Esophagus squamous epithelium (tissue), 5 donors: Measurements from ENCODE around the gene GIPC2. TPM values are rescaled to one million over a fixed set of nuclear protein-coding genes. Genes with fewer than 3 reads are reported as not detected.
A peak's percentile ranks its signal among the peaks of the same experiment; 100 is the strongest.

Experiments
- DNase-seq: peaks from one replicate; lab custom pipeline; 2025; lab: John Stamatoyannopoulos, UW
- H3K27ac ChIP-seq, 4 donors: fragments of 200-600 bp; sonication (generic); one replicate each; pipeline ENCODE4 v1.5.1; 2016 to 2019; ENCODE audit warnings: mild to moderate bottlenecking in 1 of 4
- H3K27me3 ChIP-seq, 4 donors: fragments of 200-600 bp; sonication (generic); 1 replicate in 3 of 4; 2 replicates in 1 of 4; pipeline versions ENCODE4 v1.5.1 to v1.6.0; 2017 to 2021; ENCODE audit warnings: antibody characterized with exemption in 1 of 4
- H3K36me3 ChIP-seq, 3 donors: fragments of 200-600 bp; sonication (generic); one replicate each; pipeline ENCODE4 v1.5.1; 2016 to 2019
- H3K4me1 ChIP-seq, 3 donors: fragments of 200-600 bp; sonication (generic); one replicate each; pipeline ENCODE4 v1.5.1; 2017 to 2019
- H3K4me3 ChIP-seq, 4 donors: fragments of 200-600 bp; sonication (generic); 1 replicate in 3 of 4; 2 replicates in 1 of 4; pipeline ENCODE4 v1.5.1; 2016 to 2019; ENCODE audit warnings: mild to moderate bottlenecking in 2 of 4, moderate library complexity in 1 of 4
- H3K9me3 ChIP-seq, 3 donors: fragments of 200-600 bp; sonication (generic); one replicate each; pipeline ENCODE4 v1.5.1; 2016 to 2019
- POLR2A ChIP-seq, 4 donors: fragments of 450-650 bp; IDR thresholded peaks; one replicate each; pipeline ENCODE4 v1.6.1; 2017; ENCODE audit warnings: antibody characterized with exemption in 4 of 4, mild to moderate bottlenecking in 4 of 4, moderate library complexity in 3 of 4
- WGBS, 2 donors: methylation state at CpG; one replicate each; pipeline ENCODE4 v1.1.5; 2018; 5-methylcytosine and 5-hydroxymethylcytosine counted together
- intact Hi-C: fragments of 100-400 bp; cut with DNase I; formaldehyde crosslinking; loops from one replicate; pipeline ENCODE4 v1.15.0; 2022
- total RNA-seq, 4 donors: library from RNA; depleted of rRNA; stranded (reverse); fragments of >200 nt; gene quantifications; one replicate each; pipeline ENCODE4 v1.1.0, GENCODE V29; 2016
- TF ChIP-seq, protein P1 (sequence below), 6 experiments: fragments of 450-650 bp in 4 of 6; fragments of 200-600 bp in 2 of 6; sonication (generic) in 2 of 6; IDR thresholded peaks; one replicate each; pipeline ENCODE4 v1.5.1; 2016 to 2019; ENCODE audit warnings: antibody characterized with exemption in 6 of 6, mild to moderate bottlenecking in 4 of 6, moderate library complexity in 4 of 6
- donor health status: DM: yes; HTN: yes; CAD: no.

The GIPC2 gene
- total RNA-seq, 4 donors from 2014 or later, result 2.8 to 4.2 (median 3.7) TPM

- H3K36me3 ChIP-seq, result no peaks in the 10 kb centered on the region
- H3K27ac ChIP-seq, result no peak overlapping the region
- peaks cover 0 to 11% (median 0%) of the 10 kb centered on the region in 4 donors for H3K27me3 ChIP-seq
- intact Hi-C loops, result no loop called here
- TF ChIP-seq, protein P1, sequence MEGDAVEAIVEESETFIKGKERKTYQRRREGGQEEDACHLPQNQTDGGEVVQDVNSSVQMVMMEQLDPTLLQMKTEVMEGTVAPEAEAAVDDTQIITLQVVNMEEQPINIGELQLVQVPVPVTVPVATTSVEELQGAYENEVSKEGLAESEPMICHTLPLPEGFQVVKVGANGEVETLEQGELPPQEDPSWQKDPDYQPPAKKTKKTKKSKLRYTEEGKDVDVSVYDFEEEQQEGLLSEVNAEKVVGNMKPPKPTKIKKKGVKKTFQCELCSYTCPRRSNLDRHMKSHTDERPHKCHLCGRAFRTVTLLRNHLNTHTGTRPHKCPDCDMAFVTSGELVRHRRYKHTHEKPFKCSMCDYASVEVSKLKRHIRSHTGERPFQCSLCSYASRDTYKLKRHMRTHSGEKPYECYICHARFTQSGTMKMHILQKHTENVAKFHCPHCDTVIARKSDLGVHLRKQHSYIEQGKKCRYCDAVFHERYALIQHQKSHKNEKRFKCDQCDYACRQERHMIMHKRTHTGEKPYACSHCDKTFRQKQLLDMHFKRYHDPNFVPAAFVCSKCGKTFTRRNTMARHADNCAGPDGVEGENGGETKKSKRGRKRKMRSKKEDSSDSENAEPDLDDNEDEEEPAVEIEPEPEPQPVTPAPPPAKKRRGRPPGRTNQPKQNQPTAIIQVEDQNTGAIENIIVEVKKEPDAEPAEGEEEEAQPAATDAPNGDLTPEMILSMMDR (IDR thresholded peaks at IDR 0.05), result no peak
- TF ChIP-seq POLR2A (IDR thresholded peaks at IDR 0.05), result no peak
- no peak overlapping the region for H3K4me3 ChIP-seq
- no peak for DNase-seq
- peaks cover 0 to 4% (median 2%) of the 10 kb centered on the region in 3 donors for H3K4me1 ChIP-seq
- no peaks in the 10 kb centered on the region for H3K9me3 ChIP-seq
Measured at GRCh38 chr1:78156805-78157521, 111.2 kb downstream of the GIPC2 start.

DNA sequence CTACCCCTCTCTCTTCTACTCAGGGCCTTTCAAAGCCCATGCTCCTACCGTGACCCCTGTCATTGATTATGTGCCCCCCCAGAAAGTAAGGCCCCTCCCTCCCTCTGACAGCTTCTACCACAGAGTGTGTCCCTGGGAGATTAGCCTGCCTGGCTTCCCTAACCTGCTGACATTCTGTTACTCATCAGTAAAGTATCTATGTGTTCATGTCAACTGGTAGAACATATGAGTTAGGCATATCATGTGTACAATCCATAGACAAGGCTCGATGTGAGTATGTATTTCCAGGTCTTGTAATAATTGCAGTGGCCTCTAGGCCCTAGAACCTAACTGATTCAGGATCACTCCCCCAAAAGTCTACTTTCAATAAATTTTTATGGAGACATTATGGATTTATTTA, 120.0 kb downstream of the GIPC2 start:
- intact Hi-C loops, result no loop called here
- H3K36me3 ChIP-seq, result no peaks in the 10 kb centered on the region
- H3K9me3 ChIP-seq, result no peaks in the 10 kb centered on the region
- DNase-seq, result no peak
- H3K27me3 ChIP-seq, result peaks cover 0 to 59% (median 0%) of the 10 kb centered on the region in 4 donors
- 59 to 84% methylated on average over 2 of the region's 2 CpGs for WGBS, 2 donors
- H3K4me1 ChIP-seq, result peaks cover 0 to 7% (median 0%) of the 10 kb centered on the region in 3 donors
- H3K4me3 ChIP-seq, result no peak overlapping the region
- TF ChIP-seq, protein P1 (IDR thresholded peaks at IDR 0.05), result peak in 1 of 6 experiments; percentile 29
- no peak for TF ChIP-seq POLR2A (IDR thresholded peaks at IDR 0.05)
- no peak overlapping the region for H3K27ac ChIP-seq

- H3K36me3 ChIP-seq, result no peaks in the 10 kb centered on the region
- peaks cover 0 to 57% (median 0%) of the 10 kb centered on the region in 4 donors for H3K27me3 ChIP-seq
- H3K4me1 ChIP-seq, result peaks cover 0 to 25% (median 7%) of the 10 kb centered on the region in 3 donors
- no peaks in the 10 kb centered on the region for H3K9me3 ChIP-seq
- no peak for TF ChIP-seq POLR2A (IDR thresholded peaks at IDR 0.05)
- TF ChIP-seq, protein P1 (IDR thresholded peaks at IDR 0.05), result no peak
- intact Hi-C loops, result no loop called here
- DNase-seq, result no peak
- no peak overlapping the region for H3K4me3 ChIP-seq
- no peak overlapping the region for H3K27ac ChIP-seq
Measured at GRCh38 chr1:78168306-78168705, 122.5 kb downstream of the GIPC2 start.

DNA sequence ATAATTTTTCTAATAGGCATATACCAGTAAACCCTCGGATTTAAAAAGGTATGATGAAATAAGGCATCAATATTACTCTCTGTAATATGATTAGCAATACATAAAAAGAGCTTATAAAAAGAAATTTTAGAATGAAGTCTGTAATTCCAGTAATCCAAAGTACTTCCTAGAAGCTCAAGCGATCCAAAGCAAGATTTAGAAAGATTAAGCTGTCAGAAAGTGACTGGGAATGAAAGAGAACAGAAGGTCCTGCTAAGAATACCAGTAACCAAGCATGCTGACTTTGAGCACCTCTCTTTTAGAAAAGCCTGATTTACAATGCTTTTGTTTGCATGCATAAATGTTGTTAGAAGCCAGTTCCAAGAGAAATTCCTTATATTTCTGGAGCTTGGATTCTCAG, 125.1 kb downstream of the GIPC2 start:
- H3K9me3 ChIP-seq, result no peaks in the 10 kb centered on the region
- WGBS, 2 donors, result 25 to 30% methylated on average over 2 of the region's 2 CpGs
- H3K27ac ChIP-seq, result no peak overlapping the region
- DNase-seq, result no peak
- TF ChIP-seq, protein P1 (IDR thresholded peaks at IDR 0.05), result no peak
- no peak for TF ChIP-seq POLR2A (IDR thresholded peaks at IDR 0.05)
- intact Hi-C loops, result no loop called here
- H3K36me3 ChIP-seq, result no peaks in the 10 kb centered on the region
- peaks cover 0 to 25% (median 7%) of the 10 kb centered on the region in 3 donors for H3K4me1 ChIP-seq
- no peak overlapping the region for H3K4me3 ChIP-seq
- peaks cover 0 to 49% (median 0%) of the 10 kb centered on the region in 4 donors for H3K27me3 ChIP-seq

GRCh38 chr1:78171736-78172590, 126.2 kb downstream of the GIPC2 start:
- H3K27ac ChIP-seq, result no peak overlapping the region

More at GRCh38 chr1:78171736-78172590, 126.2 kb downstream of the GIPC2 start:
- TF ChIP-seq, protein P1 (IDR thresholded peaks at IDR 0.05), result no peak
- no peak for TF ChIP-seq POLR2A (IDR thresholded peaks at IDR 0.05)
- Histone ChIP-seq H3K36me3 (no peaks in the 10 kb centered on the region), H3K4me1 (peaks cover 4 to 35% (median 7%) of the 10 kb centered on the region in 3 donors), H3K9me3 (no peaks in the 10 kb centered on the region), H3K27me3 (peaks cover 0 to 40% (median 0%) of the 10 kb centered on the region in 4 donors), H3K4me3 (no peak overlapping the region)
- no peak for DNase-seq
- intact Hi-C loops, result no loop called here
- 39 to 54% methylated on average over 3 of the region's 3 CpGs for WGBS, 2 donors
